Measurements from ENCODE around the gene CPT1C. TPM values are rescaled to one million over a fixed set of nuclear protein-coding genes. Genes with fewer than 3 reads are reported as not detected.

The CPT1C gene
- total and polyA plus RNA-seq, 2 of the 8 experiments (the other 6 are each of a cell fraction or from before 2014, with no cell fraction given): 79.6 to 91.8 TPM

- Histone ChIP-seq H3K9me3 (ENCODE audit: insufficient read depth in 2 of 2, low read depth in 1 of 2, low read length in 1 of 2) (no peaks in the 10 kb centered on the region), H2BK120ac (replicated peaks; ENCODE audit: low read depth, low read length) (no peak overlapping the region), H2BK5ac (ENCODE audit: low read depth, low read length) (0 out of 2 replicates have a peak overlapping the region, but pooled peaks have one; percentile 12), H3K18ac (ENCODE audit: extremely low read depth, low read length) (no peak overlapping the region), H3K79me1 (ENCODE audit: low read depth, low read length) (peaks cover 16% of the 10 kb centered on the region), H3K27me3 (replicated peaks in 1 of 4; ENCODE audit: control insufficient read depth in 3 of 4, extremely low read depth in 1 of 4, insufficient read depth in 3 of 4, low read length in 3 of 4) (no peaks in the 10 kb centered on the region), H2AK5ac (ENCODE audit: low read depth, low read length) (no peak overlapping the region), H2BK12ac (ENCODE audit: low read depth, low read length) (no peak overlapping the region), H3K23ac (ENCODE audit: insufficient read length) (no peak overlapping the region), H3K56ac (replicated peaks; ENCODE audit: insufficient read length, low read depth, low read length) (no peak overlapping the region), H3K14ac (ENCODE audit: insufficient read length) (no peak overlapping the region), H3K4me3 (ENCODE audit: extremely low read depth in 1 of 4, insufficient read depth in 2 of 4, low read depth in 3 of 4, low read length in 4 of 4) (no peak overlapping the region), H3K23me2 (ENCODE audit: low read depth, low read length) (no peaks in the 10 kb centered on the region; the same call in 1 of the 2 replicates), H3K27ac (ENCODE audit: low read depth, low read length) (no peak overlapping the region), H3K4ac (replicated peaks; ENCODE audit: insufficient read length, low read depth, low read length) (no peak overlapping the region), H4K91ac (replicated peaks; ENCODE audit: insufficient read length, low read length) (no peak overlapping the region), H2BK15ac (ENCODE audit: low read length) (no peak overlapping the region), H3K79me2 (ENCODE audit: control insufficient read depth in 1 of 2, insufficient read depth in 2 of 2, low read length in 2 of 2) (peaks cover 10 to 39% of the 10 kb centered on the region in 2 experiments), H3K4me1 (replicated peaks in 1 of 4; ENCODE audit: control insufficient read depth in 3 of 4, insufficient read depth in 4 of 4, low read length in 3 of 4) (peaks cover 2 to 22% (median 14%) of the 10 kb centered on the region in 4 experiments), H4K5ac (ENCODE audit: insufficient read length, low read depth, low read length) (no peak overlapping the region), H4K8ac (ENCODE audit: extremely low read depth, insufficient read depth, low read length) (no peak overlapping the region; the same call in 1 of the 2 replicates), H3K36me3 (ENCODE audit: control insufficient read depth in 2 of 4, insufficient read depth in 4 of 4, low read length in 3 of 4) (peaks cover 26 to 59% (median 42%) of the 10 kb centered on the region in 4 experiments), H3K9ac (replicated peaks in 1 of 4; ENCODE audit: extremely low read depth in 1 of 4, low read depth in 3 of 4, low read length in 3 of 4) (no peak overlapping the region), H2BK20ac (ENCODE audit: low read length) (no peak overlapping the region), H2AFZ (ENCODE audit: low read length) (no peak overlapping the region), H3K4me2 (ENCODE audit: insufficient read depth in 1 of 2, low read depth in 2 of 2, low read length in 2 of 2) (no peak overlapping the region), H4K20me1 (replicated peaks in 1 of 2; ENCODE audit: control insufficient read depth in 1 of 2, insufficient read depth in 2 of 2, low read length in 2 of 2) (peaks cover 30 to 54% of the 10 kb centered on the region in 2 experiments)
- no peak for FAIRE-seq
- ChIA-PET CTCF (ENCODE audit: partially characterized antibody) (interaction anchor here (0.6 to 2.8 kb wide), 21 partner anchors 11 to 225 kb away, joined by 3 to 13 read pairs (median 3); no protein-coding TSS in a partner anchor), POLR2A (ENCODE audit: partially characterized antibody) (interaction anchor here (0.8 to 12.2 kb wide), 17 partner anchors 5 to 167 kb away, joined by 3 to 168 read pairs (median 4); partner anchors contain the start of genes NOSIP, PRMT1, PRRG2 and PTOV1)
- 98% methylated on average over 18 of the region's 18 CpGs; no CpG with 5 or more reads in 1 of the 2 experiments for WGBS, 2 experiments (ENCODE audit: extremely low coverage in 1 of 2, insufficient coverage in 1 of 2, insufficient read length in 1 of 2, insufficient replicate concordance in 2 of 2, low coverage in 1 of 2, low lambda C conversion rate in 2 of 2, missing lambda C conversion rate in 1 of 2)
- TF ChIP-seq CBX8 (IDR thresholded peaks at IDR 0.05; ENCODE audit: borderline replicate concordance, low read depth, low read length) (no peak), POLR2A (IDR thresholded peaks at IDR 0.05; ENCODE audit: control extremely low read depth in 1 of 2, low read depth in 2 of 2, low read length in 2 of 2) (peak in 1 of 2 experiments; percentile 48; a peak in 1 of 3 replicates), POLR2AphosphoS5 (IDR thresholded peaks at IDR 0.05; ENCODE audit: low read depth, low read length) (no peak; the same call in none of the 2 replicates)
- no peak for DNase-seq (ENCODE audit: low read depth in 1 of 2, low spot score in 2 of 2)
These were observed 7.1 kb upstream of the CPT1C start for GRCh38 chr19:49683814-49684250.

Data from H1 (cell line).